Measurements from ENCODE around the gene FAM149B1.
"Not testable (repeated sequence)": the region's sequence is repeated elsewhere in the genome, so short reads cannot be mapped to it uniquely, and the experiment has no call there.

The FAM149B1 gene

DNA sequence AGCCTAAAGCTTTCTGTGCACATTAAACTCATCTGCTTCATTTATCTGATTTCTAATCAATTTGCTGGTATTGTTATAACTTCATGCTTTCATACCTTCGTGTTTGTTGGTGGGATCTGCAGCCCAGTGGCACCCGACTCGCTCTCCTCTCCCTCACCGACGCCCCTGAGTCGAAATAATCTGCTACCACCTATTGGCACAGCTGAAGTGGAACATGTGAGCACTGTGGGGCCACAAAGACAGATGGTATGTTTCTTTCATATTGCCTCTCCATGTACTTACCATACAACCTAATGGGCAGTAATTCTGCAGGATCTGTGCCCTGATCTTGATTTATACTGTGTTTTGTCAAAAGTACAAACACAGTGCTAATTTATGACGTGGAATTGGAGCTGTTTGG, 66.8 kb downstream of the FAM149B1 start:
- DNase-seq: no peak

DNA sequence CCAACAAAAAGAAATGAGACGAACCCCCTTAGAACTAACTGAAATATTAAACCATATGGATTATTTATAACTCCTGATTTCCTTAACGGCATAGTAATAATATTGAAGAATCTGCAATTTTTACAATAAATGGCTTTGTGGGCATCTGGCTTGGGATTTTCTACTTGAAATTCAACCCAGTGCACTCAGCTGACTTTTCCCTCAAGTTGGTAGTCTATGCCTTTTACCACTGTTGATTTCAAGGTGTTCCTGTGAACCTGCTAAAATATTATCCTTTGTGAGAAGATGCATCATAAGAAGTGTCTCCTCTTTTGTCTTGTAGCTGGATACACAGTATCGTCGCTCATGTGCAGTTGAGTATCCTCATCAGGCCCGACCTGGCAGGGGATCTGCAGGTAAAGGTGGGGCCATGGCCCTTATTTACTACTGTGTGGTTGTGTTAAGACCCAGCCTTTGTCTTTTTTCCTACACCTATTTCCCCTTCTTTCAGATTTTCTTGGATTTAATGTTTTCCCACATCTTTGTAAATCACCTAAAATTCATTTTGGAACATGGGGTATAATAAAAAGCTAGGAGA, 71.2 kb downstream of the FAM149B1 start:
- no peak for DNase-seq

DNA sequence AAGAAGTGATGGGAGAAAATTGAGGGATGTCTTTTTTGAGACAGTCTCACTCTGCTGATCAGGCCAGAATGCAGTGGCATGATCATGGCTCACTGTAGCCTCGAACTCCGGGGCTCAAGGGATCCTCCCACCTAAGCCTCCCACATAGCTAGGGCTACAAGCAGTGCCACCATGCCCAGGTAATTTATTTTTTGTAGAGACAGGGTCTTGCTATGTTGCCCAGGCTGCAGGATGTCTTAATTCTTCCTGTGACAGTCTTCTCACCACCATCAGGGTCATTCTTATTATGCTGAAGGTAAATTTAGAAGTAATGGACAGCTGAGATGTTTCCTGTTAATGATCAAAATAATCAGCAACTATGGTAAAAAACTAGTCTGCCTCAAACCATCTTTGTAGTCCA, 72.0 kb downstream of the FAM149B1 start:
- no peak for DNase-seq

DNA sequence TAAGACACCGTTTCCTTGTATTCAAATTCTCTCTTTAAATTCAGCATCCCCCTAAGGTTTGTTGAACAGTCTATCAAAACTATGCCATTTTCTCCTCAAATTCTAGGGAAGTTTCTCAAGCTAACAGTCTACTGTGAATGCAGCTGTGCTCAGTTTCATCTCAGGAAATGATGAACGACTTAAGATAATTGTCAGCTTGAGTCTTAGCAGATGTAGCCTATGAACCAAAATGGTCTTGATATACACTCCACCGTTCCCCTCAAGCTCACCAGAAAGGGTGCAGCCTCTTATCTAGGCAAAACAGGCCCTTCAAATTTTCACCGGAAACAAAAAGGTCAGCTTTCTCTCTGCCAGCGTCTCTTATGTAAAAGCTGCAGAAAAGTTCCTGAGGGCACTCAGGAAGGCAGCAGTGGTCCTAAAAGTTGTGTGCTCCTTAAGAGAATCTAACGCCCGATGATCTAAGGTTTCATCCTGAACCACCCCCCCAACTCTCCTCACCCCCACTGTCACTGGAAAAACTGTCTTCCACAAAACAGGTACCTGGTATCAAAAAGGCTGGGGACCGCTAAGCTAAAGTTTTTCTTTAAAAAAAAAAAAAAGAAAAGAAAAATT, 77.1 kb downstream of the FAM149B1 start:
- DNase-seq: no peak

DNA sequence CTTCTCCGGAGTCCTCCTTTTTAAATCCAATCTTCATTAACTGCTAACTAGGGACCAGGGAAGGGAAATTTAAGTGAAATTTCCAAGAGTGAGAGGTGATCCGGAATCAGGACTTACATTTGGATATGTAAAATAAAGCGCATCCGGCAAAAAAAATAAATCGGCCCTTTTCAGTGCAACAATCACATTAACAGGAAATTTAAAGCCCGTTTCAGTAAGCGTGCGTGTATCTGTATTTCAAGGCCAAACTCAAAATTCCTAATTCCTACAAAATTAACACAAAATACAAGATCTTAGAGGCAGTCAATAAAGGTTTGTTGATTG, 78.4 kb downstream of the FAM149B1 start:
- DNase-seq: no peak

DNA sequence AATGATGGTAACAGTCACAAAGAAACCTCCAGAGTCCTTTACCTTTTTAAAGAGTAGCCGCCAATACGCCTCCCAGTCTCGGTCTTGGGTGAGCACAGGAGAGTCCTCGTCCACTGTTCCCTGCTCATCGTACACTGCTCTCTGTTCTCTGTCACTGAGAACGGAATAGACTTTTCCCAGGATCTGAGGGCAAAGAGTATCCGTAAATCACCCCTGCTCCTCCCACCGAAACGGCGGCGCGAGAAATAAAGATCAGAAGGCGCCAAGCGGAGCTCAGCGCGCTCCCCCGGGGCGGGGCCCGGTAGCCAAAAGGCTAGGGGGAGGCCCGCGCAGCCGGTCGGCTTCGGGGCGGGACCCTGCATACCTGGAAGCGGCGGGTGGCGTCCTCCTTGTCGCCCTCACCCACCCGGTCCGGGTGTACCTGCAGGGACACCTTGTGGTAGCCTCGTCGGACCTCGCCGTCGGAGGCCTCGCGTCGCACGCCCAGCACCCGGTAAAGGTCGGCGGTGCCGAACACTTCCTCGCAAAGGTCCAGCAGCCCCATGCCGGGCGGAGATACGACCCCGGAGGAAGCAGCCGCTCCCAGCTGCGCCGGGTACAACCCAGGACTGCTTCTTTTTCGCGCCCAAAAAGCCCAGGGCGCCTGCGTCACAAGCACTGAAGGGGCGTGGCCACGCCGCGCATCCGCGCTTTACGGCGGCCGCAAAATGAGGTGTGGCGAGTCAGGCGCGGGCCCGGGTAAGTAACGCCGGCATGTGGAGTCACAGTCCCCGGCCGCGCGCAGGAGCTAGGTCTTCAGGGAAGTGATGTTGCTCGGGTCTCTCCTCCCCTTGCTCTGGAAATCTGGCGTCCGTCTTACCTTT, 79.0 kb downstream of the FAM149B1 start, which contains the start of gene DNAJC9:
DNAJC9 (minus strand) TSS at position 610 of the 863 bp plus-strand sequence; CDS start at position 544, 66 bp downstream.
- peak; percentile 96 for DNase-seq

DNA sequence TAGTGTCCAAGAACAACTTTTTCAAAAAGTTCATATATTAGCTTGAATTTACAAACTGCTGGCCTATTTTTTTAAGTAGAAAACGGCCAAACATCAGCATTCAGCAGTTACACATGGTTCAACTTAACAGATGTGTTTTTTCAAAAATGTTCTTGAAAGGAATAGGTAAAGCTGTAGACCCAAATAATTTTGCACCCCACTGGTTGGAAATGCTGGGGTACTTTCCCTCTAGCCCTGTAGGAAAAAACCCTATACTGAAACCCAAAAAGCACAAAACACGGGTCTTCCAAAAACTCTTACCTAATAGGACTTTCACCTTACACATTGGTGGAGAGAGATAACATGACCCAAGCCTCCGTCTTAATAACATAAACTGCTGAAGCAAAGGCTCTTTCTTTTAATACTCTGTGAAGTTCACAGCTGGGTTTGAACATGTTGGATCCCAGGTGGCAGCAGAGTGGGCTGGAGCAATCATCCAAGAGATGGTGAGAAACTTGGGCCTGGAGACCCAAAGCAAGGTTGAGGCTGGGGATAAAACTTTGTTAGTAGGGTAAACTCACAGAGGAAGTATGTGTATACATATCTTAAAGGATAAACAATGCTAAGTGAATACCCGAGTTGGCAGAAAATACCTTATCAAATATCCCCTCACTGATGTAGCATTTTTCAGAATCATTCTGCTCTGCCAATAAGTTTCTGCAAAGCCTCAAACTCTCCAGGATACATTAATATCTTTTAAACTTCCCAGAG, 79.8 kb downstream of the FAM149B1 start:
- peak; percentile 12 for DNase-seq

DNA sequence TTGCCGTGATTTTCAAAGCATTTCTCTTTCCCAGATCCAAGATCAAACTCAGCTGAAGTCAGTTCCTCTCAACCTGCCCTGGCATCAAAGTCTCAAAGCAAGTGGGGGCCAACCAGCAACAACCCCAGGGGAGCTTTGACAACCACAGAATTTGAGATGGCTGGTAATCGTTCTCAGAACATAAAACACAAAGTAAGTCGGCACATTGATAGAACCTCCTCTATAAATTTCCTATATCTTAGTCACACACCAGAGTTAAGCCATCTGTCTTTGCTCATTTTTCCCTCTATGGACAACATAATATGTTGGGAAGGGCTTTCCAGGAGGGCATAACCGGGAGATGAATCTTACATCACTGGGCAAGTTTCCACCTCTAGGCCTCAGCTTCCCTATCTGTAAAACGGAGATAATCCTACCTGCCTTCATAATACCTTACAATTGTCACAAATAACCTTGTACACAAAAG, 80.4 kb downstream of the FAM149B1 start:
- DNase-seq: peak; percentile 7

DNA sequence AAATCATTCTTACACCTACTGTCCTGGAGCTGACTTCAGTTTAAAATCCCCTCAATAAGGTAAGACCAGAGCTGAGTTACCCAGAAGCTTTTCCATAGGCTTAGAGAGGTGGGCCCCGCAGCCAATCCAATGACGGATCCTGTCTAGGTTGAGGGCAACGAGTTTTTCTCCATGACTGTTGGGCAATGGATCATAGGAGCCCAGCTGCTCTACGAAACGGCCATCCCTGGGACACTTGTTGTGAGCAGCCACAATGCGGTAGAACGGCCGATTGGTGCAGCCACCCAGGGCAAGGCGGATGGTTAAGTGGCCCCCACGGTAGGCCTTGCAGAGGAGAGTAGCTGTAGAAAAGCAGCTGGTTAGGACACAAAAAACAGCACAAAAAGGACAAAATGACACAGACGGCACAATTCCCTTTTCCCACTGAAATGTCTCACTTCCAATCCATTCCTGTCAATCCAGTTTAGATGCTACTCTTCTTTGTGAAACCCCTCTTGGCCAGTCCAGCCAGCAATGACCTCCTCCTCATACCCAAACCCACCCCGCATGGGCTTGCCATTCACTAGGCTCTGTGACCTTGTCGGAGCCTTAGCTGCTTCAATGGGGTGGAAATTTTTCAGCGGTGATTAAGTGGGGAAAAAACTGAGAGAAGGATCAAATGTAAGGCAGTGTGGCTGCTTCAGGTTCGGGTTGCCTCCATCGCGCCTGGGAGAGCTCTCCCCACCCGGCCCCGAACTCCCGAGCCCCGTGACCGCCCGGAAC, 83.9 kb downstream of the FAM149B1 start:
- no peak for DNase-seq

DNA sequence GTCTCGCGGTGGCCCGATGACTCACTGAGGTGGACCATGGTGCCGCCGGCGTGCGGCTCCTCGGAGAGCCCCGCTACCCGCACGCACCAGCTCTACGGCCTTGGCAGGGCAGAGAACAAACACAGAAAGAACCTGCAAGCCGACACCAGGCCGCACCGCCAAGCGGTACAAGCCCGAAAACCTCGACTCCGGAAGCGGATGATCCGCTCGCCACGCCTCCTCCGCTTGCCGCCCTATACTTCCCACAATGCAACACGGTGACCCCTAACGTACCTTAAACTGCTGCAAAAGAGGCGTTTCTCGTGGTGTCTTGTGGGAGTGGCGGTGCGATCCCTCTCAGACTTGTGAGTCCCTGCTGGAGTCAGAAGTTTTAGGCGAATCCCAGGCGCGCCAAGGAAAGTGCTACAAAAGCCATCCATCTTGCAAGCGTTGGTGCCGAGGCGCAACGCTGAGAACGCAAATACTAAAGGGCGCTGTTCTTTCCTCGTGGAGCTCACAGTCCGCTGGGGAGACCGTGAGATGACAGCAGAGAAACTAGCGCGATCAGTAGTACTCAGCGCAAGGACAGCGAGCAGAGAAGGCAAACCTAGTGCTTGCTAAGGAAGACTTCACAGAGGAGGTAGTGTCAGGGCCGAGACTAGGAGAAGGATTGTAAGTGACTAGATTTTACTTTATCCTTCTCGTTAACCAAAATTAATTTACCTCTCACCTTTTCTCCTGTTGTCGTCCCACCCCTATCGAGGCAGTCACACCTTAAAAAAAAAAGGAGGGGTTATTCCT, 84.7 kb downstream of the FAM149B1 start, which contains the start of gene MRPS16:
MRPS16 (minus strand) TSS at position 200 of the 780 bp plus-strand sequence; CDS start at position 38, 162 bp downstream.
- DNase-seq: peak; percentile 96

DNA sequence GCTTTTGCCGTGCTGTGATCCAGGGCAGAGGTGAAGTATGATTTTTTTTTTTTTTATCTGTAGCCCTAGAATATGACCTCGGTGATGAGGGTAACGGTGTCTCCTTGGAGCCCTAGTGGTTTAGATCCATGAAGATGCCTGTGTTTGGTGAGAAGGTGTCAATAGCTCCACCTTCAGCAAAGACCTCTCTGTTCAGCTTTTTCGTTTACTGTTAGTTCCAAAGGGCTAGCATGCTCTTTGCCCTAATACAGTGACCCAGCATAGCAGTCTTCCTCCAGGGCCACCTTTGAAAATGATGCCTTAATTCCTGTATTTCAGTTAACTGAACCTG, 85.3 kb downstream of the FAM149B1 start:
- DNase-seq: peak; percentile 16

DNA sequence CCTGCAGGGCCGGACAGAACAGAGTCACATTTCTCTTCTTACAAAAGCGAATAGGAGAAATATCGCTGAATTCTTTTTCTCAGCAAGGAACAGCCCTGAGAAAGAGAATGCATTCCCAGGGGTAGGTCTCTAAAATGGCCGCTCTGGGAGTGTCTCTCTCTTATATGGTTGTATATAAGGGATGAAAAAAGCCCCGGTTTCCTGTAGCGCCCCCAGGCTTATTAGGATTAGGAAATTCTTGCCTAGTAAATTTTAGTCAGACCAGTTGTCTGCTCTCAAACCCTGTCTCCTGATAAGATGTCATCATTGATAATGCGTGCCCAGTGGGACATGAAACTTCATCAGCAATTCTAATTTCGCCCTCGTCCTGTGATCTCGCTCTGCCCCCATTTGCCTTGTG, 90.7 kb downstream of the FAM149B1 start:
- not testable (repeated sequence) for DNase-seq

DNA sequence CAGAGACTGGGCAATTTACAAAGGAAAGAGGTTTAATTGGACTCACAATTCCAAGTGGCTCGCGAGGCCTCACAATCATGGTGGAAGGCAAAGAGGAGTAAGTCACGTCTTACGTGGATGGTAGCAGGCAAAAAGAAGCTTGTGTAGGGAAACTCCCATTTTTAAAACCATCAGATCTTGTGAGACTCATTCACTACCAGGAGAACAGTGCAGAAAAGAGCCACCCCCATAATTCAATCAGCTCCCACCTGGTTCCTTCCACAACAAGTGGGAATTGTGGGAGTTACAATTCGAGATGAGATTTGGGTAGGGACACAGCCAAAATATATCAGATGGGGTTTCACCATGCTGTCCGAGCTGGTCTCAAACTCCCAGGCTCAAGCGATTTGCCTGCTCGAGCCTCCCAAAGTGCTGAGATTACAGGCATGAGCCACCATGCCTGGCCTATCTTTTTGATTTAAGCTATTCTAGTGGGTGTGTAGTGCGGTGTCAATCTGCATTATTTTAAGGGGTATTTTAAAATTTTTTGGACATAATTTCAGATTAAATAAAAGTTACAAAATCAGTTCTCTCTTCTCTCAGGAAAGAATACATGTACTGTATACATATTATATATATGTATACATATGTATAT, 93.6 kb downstream of the FAM149B1 start:
- DNase-seq: no peak

DNA sequence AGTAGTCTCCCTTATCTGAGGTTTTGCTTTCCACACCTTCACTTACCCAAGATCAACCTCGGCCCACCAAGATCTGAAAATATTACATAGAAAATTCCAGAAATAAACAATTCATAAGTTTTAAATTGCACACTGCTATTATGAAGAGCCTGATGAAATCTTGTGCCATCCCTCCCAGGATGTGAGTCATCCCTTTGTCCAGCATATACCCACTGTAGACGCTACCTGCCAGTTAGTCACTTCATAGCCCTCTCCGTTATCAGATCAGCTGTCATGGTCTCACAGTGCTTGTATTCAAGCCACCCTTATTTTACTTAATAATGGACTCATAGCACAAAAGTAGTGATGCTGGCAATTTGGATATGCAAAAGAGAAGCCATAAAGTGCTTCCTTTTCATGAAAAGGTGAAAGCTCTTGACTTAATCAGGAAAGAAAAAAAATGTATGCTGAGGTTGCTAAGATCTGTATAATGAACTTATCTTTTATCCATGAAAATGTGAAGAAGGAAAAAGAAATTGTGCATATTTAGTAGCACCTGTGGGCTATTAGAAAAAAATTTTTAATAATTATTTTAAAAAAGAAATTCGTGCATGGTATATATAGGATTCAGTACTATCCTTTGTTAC, 94.3 kb downstream of the FAM149B1 start:
- peak; percentile 18 for DNase-seq

DNA sequence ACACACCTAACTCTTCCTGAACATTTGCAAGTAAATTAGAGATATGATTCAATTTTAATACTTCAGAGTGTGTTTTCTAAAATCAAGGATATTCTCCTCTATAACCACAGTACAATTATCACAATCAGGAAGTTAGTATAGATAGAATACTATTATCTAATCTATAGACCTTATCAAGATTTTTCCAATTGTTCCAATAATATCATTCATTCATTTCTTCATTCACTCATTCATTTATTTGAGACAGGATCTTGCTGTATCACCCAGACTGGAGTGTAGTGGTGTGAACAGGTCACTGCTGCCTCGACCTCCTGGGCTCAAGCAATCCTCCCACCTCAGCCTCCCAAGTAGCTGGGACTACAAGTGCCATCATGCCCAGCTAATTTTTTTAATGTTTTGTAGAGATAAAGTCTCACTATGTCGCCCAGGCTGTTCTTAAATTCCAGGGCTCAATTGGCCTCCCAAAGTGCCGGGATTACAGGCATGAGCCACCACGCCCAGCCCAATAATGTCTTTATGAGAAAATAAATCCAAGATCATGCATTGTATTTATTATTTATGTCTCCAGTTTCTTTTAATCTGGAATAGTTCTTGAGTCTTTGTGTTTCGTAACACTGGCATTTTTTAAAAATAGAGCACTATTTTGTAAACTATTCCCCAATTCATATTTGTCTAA, 95.1 kb downstream of the FAM149B1 start:
- no peak for DNase-seq

DNA sequence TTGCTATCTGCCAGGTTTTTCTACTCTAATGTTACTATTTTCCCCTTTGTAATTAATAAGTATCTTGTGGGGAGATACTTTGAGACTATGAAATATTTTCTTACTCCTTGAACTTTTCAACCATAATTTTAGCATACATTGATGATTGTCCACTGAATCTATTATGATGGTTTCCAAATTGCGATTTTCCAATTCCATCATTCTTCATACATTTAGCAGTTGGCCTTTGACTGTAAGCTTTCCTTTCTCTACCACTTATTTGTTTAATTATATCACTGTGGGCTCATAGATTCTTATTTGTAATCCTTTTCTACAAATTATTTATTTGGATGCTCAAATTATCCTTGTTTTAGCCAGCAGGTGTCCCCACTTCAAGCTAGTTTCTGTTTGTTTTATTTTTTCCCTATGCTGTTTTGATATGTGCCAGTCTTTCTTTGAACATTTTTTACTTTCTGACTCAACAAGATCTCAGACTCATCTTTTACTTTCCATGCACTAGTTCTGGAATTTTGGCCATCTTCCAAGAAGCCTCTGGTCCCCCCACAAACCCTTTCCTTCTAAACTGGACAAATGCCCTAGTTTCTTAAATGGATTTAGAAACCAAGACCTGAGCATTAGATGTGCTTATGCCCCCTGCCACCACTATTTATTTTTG, 95.9 kb downstream of the FAM149B1 start:
- peak; percentile 12 for DNase-seq

DNA sequence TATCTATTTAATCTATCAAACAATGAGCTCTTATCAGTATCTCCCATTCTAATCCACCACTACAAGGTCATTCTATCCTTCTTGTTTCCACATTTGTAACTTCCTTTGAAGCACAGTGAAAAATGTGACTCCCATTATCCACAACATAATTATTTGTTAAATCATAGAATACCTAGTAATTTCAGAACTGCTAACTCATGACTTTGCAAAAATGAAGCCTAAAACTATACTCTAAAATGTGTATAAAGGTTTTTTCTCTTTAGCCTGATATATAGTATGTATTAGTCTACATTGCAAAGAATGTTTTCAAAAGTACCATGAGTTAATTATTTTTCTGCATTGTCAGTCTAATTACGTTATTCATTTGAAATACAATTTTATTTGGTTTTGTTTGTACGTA, 96.5 kb downstream of the FAM149B1 start:
- DNase-seq: no peak

DNA sequence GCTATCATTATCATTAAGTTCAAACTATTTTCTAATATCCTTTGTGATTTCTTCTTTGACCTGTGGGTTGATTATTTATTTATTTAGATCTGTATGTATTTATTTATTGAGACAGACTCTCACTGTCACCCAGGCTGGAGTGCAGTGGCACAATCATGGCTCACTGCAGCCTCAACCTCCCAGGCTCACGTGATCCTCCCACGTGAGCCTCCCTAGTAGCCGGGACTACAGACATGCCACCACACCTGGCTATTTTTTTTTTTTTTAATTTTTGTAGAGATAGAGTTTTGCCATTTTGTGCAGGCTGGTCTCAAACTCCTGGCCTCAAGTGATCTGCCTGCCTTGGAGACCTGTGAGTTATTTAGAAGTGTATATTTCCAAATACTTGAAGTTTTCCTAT, 113.2 kb downstream of the FAM149B1 start:
- no peak for DNase-seq

DNA sequence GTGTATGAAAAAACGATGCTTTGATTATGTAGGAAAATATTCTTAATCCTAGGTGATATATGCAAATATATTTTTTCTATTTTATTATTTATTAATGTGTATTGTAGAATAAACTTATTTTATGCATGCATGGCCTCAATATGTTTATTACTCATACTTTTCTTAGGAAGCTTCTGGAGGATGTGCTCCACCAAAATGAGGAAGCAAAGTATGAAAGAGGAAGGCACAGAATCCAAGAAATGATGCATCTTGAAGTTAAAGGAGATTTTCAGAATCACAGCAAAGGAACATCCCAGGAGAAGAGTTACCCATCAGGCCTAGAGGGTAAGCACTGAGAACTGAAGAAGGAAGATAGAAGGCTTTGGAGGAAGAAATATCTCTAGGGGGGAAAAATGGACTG, 119.5 kb downstream of the FAM149B1 start:
- no peak for DNase-seq

DNA sequence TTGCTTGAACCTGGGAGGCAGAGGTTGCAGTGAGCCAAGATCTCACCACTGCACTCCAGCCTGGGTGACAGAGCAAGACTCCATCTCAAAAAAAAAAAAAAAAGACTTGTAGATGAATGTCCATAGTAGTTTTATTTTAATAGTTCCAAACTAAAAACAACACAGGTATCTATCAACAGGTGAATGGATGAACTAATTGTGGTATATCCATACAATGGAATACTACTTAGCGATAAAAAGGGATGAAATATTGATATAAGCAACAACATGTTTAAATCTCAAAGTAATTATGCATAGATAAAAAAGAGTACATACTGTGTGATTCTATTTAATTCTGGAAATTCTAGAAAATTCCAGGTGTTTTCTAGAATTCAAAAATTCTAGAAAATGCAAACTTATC, 122.0 kb downstream of the FAM149B1 start:
- no peak for DNase-seq

Data from NCI-H69 (cell line).